SK-N-SH (cell line): Measurements from ENCODE around the gene DBNL. TPM values are rescaled to one million over a fixed set of nuclear protein-coding genes. Genes with fewer than 3 reads are reported as not detected.
A peak's percentile ranks its signal among the peaks of the same experiment; 100 is the strongest.

ENCODE experiments used
- CTCF ChIA-PET: fragments of 300-600, 350-600 bp; formaldehyde crosslinking; extraction: SDS; loops from one replicate; lab custom pipeline; 2021; lab: Yijun Ruan, JAX
- POLR2A ChIA-PET: fragments of 350-600 bp; sonication (Branson Sonifier 250); formaldehyde crosslinking; extraction: SDS; loops from one replicate; lab custom pipeline; 2020; ENCODE audit warnings: antibody characterized with exemption, inconsistent platforms; lab: Yijun Ruan, JAX
- DNase-seq: peaks from one replicate; pipeline ENCODE4 v3.0.0; 2012
- H2AFZ ChIP-seq: fragments of 200-600 bp; sonication (generic); 2 replicates; pipeline ENCODE4 v1.8.1; 2016; ENCODE audit warnings: antibody characterized with exemption, mild to moderate bottlenecking, low read depth
- H3F3A ChIP-seq: fragments of 200-600 bp; sonication (generic); replicated peaks from 2 replicates; pipeline ENCODE3; 2016; ENCODE audit warnings: antibody characterized with exemption, mild to moderate bottlenecking; ENCODE audit not compliant: insufficient read depth
- H3K27ac ChIP-seq, 2 experiments: fragments of 200-500 bp in 1 of 2; fragments of 200-600 bp in 1 of 2; sonication (Bioruptor generic) in 1 of 2; sonication (generic), shearing (Covaris generic) in 1 of 2; 2 replicates each; pipeline versions ENCODE4 v1.5.1 to v1.6.1; 2014 to 2016; ENCODE audit warnings: low read depth in 2 of 2, inconsistent platforms in 1 of 2, low read length in 1 of 2, mild to moderate bottlenecking in 1 of 2, mixed read lengths in 1 of 2
- H3K27me3 ChIP-seq: fragments of 200-600 bp; sonication (generic), shearing (Covaris generic); 2 replicates; pipeline ENCODE4 v1.6.1; 2016; ENCODE audit warnings: mixed run types; ENCODE audit not compliant: insufficient read depth
- H3K36me3 ChIP-seq, 2 experiments: fragments of 200-500 bp in 1 of 2; fragments of 200-600 bp in 1 of 2; sonication (Bioruptor generic) in 1 of 2; sonication (generic) in 1 of 2; replicated peaks in 1 of 2; 2 replicates each; pipeline versions ENCODE3 to v1.5.1; 2014 to 2016; ENCODE audit warnings: low read length in 1 of 2, mild to moderate bottlenecking in 1 of 2; ENCODE audit not compliant: insufficient read depth in 2 of 2, control insufficient read depth in 1 of 2
- H3K4me1 ChIP-seq, 2 experiments: fragments of 200-500 bp in 1 of 2; fragments of 200-600 bp in 1 of 2; sonication (Bioruptor generic) in 1 of 2; sonication (generic), shearing (Covaris generic) in 1 of 2; 2 replicates each; pipeline versions ENCODE4 v1.5.1 to v1.6.1; 2014 to 2016; ENCODE audit warnings: low read depth in 1 of 2, low read length in 1 of 2, mixed run types in 1 of 2; ENCODE audit not compliant: insufficient read depth in 2 of 2, control insufficient read depth in 1 of 2
- H3K4me2 ChIP-seq: fragments of 200-600 bp; sonication (generic), shearing (Covaris generic); 2 replicates; pipeline ENCODE4 v1.6.1; 2017; ENCODE audit warnings: mixed run types
- H3K4me3 ChIP-seq, 2 experiments: fragments of 200-500 bp in 1 of 2; fragments of 200-600 bp in 1 of 2; sonication (Bioruptor generic) in 1 of 2; sonication (generic), shearing (Covaris generic) in 1 of 2; 2 replicates each; pipeline versions ENCODE4 v1.5.1 to v1.8.1; 2014 to 2016; ENCODE audit warnings: low read depth in 2 of 2, inconsistent platforms in 1 of 2, low read length in 1 of 2, mild to moderate bottlenecking in 1 of 2, mixed read lengths in 1 of 2, moderate library complexity in 1 of 2
- H3K79me2 ChIP-seq: fragments of 200-600 bp; sonication (generic); 2 replicates; pipeline ENCODE4 v1.8.1; 2017; ENCODE audit warnings: mild to moderate bottlenecking; ENCODE audit not compliant: insufficient read depth
- H3K9ac ChIP-seq: fragments of 200-600 bp; sonication (generic); 2 replicates; pipeline ENCODE4 v1.6.1; 2017; ENCODE audit warnings: mixed run types
- H3K9me2 ChIP-seq: fragments of 200-600 bp; sonication (generic); 2 replicates; pipeline ENCODE4 v1.6.1; 2017; ENCODE audit warnings: mixed run types
- H3K9me3 ChIP-seq: fragments of 200-600 bp; sonication (generic); 2 replicates; pipeline ENCODE4 v1.6.1; 2017; ENCODE audit warnings: mixed run types, mild to moderate bottlenecking, moderate library complexity
- H4K20me1 ChIP-seq: fragments of 200-600 bp; sonication (generic); 2 replicates; pipeline ENCODE4 v1.6.1; 2017; ENCODE audit warnings: mild to moderate bottlenecking, mixed run types; ENCODE audit not compliant: insufficient read depth
- CTCF ChIP-seq: fragments of 200-600 bp; sonication (generic); IDR thresholded peaks from 2 replicates; pipeline ENCODE4 v1.6.1; 2017; ENCODE audit warnings: antibody characterized with exemption, mild to moderate bottlenecking, moderate library complexity
- EZH2phosphoT487 ChIP-seq: fragments of 200-600 bp; sonication (generic); IDR thresholded peaks from 2 replicates; pipeline ENCODE4 v1.6.1; 2017; ENCODE audit warnings: low read depth, mixed run types, mild to moderate bottlenecking, antibody characterized with exemption, moderate library complexity, borderline replicate concordance
- SMC3 ChIP-seq: IDR thresholded peaks from 2 replicates; pipeline ENCODE4 v1.6.1; 2012; ENCODE audit warnings: low read depth, low read length, improper control_type of control experiment
- TCF12 ChIP-seq: IDR thresholded peaks from 2 replicates; pipeline ENCODE4 v1.4.0; 2012
- TEAD4 ChIP-seq: IDR thresholded peaks from 2 replicates; pipeline ENCODE4 v1.4.0; 2012; ENCODE audit warnings: mild to moderate bottlenecking, borderline replicate concordance; ENCODE audit not compliant: insufficient read depth
- USF1 ChIP-seq: IDR thresholded peaks from 2 replicates; pipeline ENCODE4 v1.4.0; 2012; ENCODE audit warnings: low read depth, borderline replicate concordance
- ZBTB33 ChIP-seq: IDR thresholded peaks from 2 replicates; pipeline ENCODE4 v1.4.0; 2012; ENCODE audit warnings: low read depth, borderline replicate concordance
- WGBS: methylation state at CpG from one replicate; pipeline ENCODE4 v1.1.6; 2017; ENCODE audit warnings: low lambda C conversion rate; 5-methylcytosine and 5-hydroxymethylcytosine counted together
- polyA plus RNA-seq, 3 experiments: library from polyadenylated mRNA; depleted of rRNA; stranded (reverse); fragments of >200 nt; gene quantifications; 2 replicates each; pipeline ENCODE4 v1.2.3, GENCODE V29; 2012

DBNL gene
- polyA plus RNA-seq, 1 of the 3 experiments (the other 2 are of a cell fraction): 244 TPM

- TF ChIP-seq EZH2phosphoT487: no peak
These were observed 53.9 kb downstream of the DBNL start (continued) for GRCh38 chr7:44098092-44099068.

GRCh38 chr7:44099669-44100068 is 55.2 kb downstream of the DBNL start:
- ChIA-PET CTCF (interaction anchor here (0.6 to 2.6 kb wide), 6 partner anchors 12 to 466 kb away, joined by 3 to 15 read pairs (median 4); no protein-coding TSS in a partner anchor), POLR2A (no interaction called here)
- WGBS: 89% methylated on average over 4 of the region's 4 CpGs
- H3K9ac ChIP-seq: no peak overlapping the region
- no peaks in the 10 kb centered on the region for H3K27me3 ChIP-seq
- H3K27ac ChIP-seq: peak overlapping the region in 1 of 2 experiments; percentile 93; a peak in 2 of 4 replicates
- TF ChIP-seq SMC3: no peak
- TF ChIP-seq CTCF: no peak
- TF ChIP-seq TEAD4: no peak
- TF ChIP-seq, all 33 proteins: peak for 0
- Histone ChIP-seq H3K79me2 (peaks cover 5% of the 10 kb centered on the region), H3K9me3 (no peaks in the 10 kb centered on the region), H3F3A (peaks cover 42% of the 10 kb centered on the region), H3K4me3 (no peak overlapping the region), H3K4me2 (no peak overlapping the region; the same call in 1 of the 2 replicates), H3K36me3 (no peaks in the 10 kb centered on the region), H2AFZ (peak overlapping the region; percentile 96; the same call in 1 of the 2 replicates), H3K4me1 (peaks cover 15 to 40% of the 10 kb centered on the region in 2 experiments; a peak in 2 of 4 replicates), H4K20me1 (no peaks in the 10 kb centered on the region), H3K9me2 (no peaks in the 10 kb centered on the region)
- no peak for DNase-seq

- no peaks in the 10 kb centered on the region for H3K9me2 ChIP-seq
- H2AFZ ChIP-seq: peak overlapping the region; percentile 96
- peak; percentile 50 for DNase-seq
- peaks cover 15% of the 10 kb centered on the region for H3K79me2 ChIP-seq
- H3K9me3 ChIP-seq: no peaks in the 10 kb centered on the region
- WGBS: 65% methylated on average over 9 of the region's 10 CpGs
- H3K9ac ChIP-seq: peak overlapping the region; percentile 25; the same call in 1 of the 2 replicates
- no peak overlapping the region for H3K4me3 ChIP-seq
- H3K4me1 ChIP-seq: peaks cover 24 to 39% of the 10 kb centered on the region in 2 experiments; a peak in 2 of 4 replicates
- H4K20me1 ChIP-seq: no peaks in the 10 kb centered on the region
- POLR2A ChIA-PET: interaction anchor here (0.6 to 1.1 kb wide), 2 partner anchors 10 to 11 kb away, joined by 3 to 6 read pairs; no protein-coding TSS in a partner anchor
- no peaks in the 10 kb centered on the region for H3K36me3 ChIP-seq
- H3K4me2 ChIP-seq: no peak overlapping the region
- H3F3A ChIP-seq: peaks cover 42% of the 10 kb centered on the region
- CTCF ChIA-PET: interaction anchor here (1.1 to 1.4 kb wide), 2 partner anchors 10 to 15 kb away, joined by 3 read pairs; no protein-coding TSS in a partner anchor
- no peaks in the 10 kb centered on the region for H3K27me3 ChIP-seq
- TF ChIP-seq USF1: peak; percentile 49; the same call in 1 of the 2 replicates
- TF ChIP-seq ZBTB33: no peak
- TF ChIP-seq TCF12: peak; percentile 30; the same call in 1 of the 2 replicates
- H3K27ac ChIP-seq: peak overlapping the region; percentile 1 to 93; a peak in 3 of 4 replicates
These were observed 56.2 kb downstream of the DBNL start for GRCh38 chr7:44100458-44101302.
